Measurements from ENCODE around the gene LYST. TPM values are rescaled to one million over a fixed set of nuclear protein-coding genes. Genes with fewer than 3 reads are reported as not detected.

LYST gene
- total RNA-seq, 1 donor from 2014 or later, result 106 TPM

- H3K27me3 Mint-ChIP-seq, result peaks cover 4% of the 10 kb centered on the region
- no peak overlapping the region for H3K27ac Mint-ChIP-seq
- H3K4me3 Mint-ChIP-seq, result no peak overlapping the region
- H3K36me3 Mint-ChIP-seq (ENCODE audit: low read depth), result peaks cover 2% of the 10 kb centered on the region
- intact Hi-C loops (cut with micrococcal nuclease), result no loop called here
- no peaks in the 10 kb centered on the region for H3K4me1 Mint-ChIP-seq
- no peaks in the 10 kb centered on the region for H3K9me3 Mint-ChIP-seq
- no peak for DNase-seq
Observed at GRCh38 chr1:235612761-235613160, 253.9 kb downstream of the LYST start.

Other genes starting within 250 kb of the LYST start
- 76.2 and 77.2 TPM in 2 replicates for gene GNG4, start 217.1 kb downstream of the LYST start, total RNA-seq
- 0.57 and 0.61 TPM in 2 replicates for gene NID1, start 198.2 kb upstream of the LYST start, total RNA-seq

All from activated CD4-positive, alpha-beta T cell treated with anti-CD3 and anti-CD28 coated beads, Interleukin-2, amount 10 ng/mL, durations not matched to agents 24 days and 14 days (primary cell).